Suprapubic skin (tissue), 3 donors: ENCODE data around the gene CECR2.

Source experiments
- CTCF ChIP-seq, 2 donors: fragments of 200-600 bp in 1 of 2; fragments of 450-650 bp in 1 of 2; sonication (generic) in 1 of 2; IDR thresholded peaks; one replicate each; pipeline ENCODE4 v1.5.1; 2016 to 2019; ENCODE audit warnings: antibody characterized with exemption in 2 of 2, mild to moderate bottlenecking in 1 of 2, moderate library complexity in 1 of 2
- POLR2A ChIP-seq, 2 donors: fragments of 450-650 bp; IDR thresholded peaks; one replicate each; pipeline ENCODE4 v1.6.1; 2017; ENCODE audit warnings: antibody characterized with exemption in 2 of 2, mild to moderate bottlenecking in 2 of 2, moderate library complexity in 2 of 2

GRCh38 chr22:17542452-17542851, 173.2 kb downstream of the CECR2 start:
- TF ChIP-seq CTCF (IDR thresholded peaks at IDR 0.05) (no peak), POLR2A (IDR thresholded peaks at IDR 0.05) (no peak)
